IMR-90 (cell line): ENCODE data around the gene ZMYM2. TPM values are rescaled to one million over a fixed set of nuclear protein-coding genes. Genes with fewer than 3 reads are reported as not detected.

Experiments used
- polyA plus RNA-seq, 3 experiments: library from polyadenylated mRNA; depleted of rRNA; stranded (reverse); fragments of >200 nt; gene quantifications; 2 replicates each; pipeline ENCODE4 v1.2.3, GENCODE V29; 2012; ENCODE audit warnings: low replicate concordance in 1 of 3
- total RNA-seq: library from RNA; depleted of rRNA; stranded (reverse); fragments of >200 nt; gene quantifications from 2 replicates; pipeline ENCODE4 v1.2.3, GENCODE V29; 2012; rRNA removed

The ZMYM2 gene
- total and polyA plus RNA-seq, 2 of the 4 experiments (the other 2 are of a cell fraction) = 15.7 to 51.1 TPM

Other genes with a start within 250 kb of the ZMYM2 start
- gene PSPC1, start 175.8 kb upstream of the ZMYM2 start, total RNA-seq = 39.8 and 41.7 TPM in 2 replicates
- 37.8 and 38.3 TPM in 2 replicates for gene PSPC1, start 175.8 kb upstream of the ZMYM2 start, polyA plus RNA-seq (2012; rRNA removed)
- 10.2 and 13.6 TPM in 2 replicates for gene ZMYM5, start 95.1 kb upstream of the ZMYM2 start, total RNA-seq
- 5.2 and 7.0 TPM in 2 replicates for gene ZMYM5, start 95.1 kb upstream of the ZMYM2 start, polyA plus RNA-seq (2012; rRNA removed)
- gene GJA3, start 202.3 kb downstream of the ZMYM2 start, total RNA-seq = 2.7 and 3.6 TPM in 2 replicates
- gene GJA3, start 202.3 kb downstream of the ZMYM2 start, polyA plus RNA-seq (2012; rRNA removed) = 1.2 and 1.5 TPM in 2 replicates
- under 0.01 TPM in 2 replicates for gene GJB2, start 234.2 kb downstream of the ZMYM2 start, total RNA-seq
- gene GJB2, start 234.2 kb downstream of the ZMYM2 start, polyA plus RNA-seq (2012; rRNA removed) = 0.09 and 0.17 TPM in 2 replicates